Adrenal gland (tissue), 12 donors: Measurements from ENCODE around the gene CNTN3. TPM values are rescaled to one million over a fixed set of nuclear protein-coding genes. Genes with fewer than 3 reads are reported as not detected.

Experiments
- DNase-seq, 7 donors: peaks; one replicate each; pipeline ENCODE4 v3.0.0-alpha.2; 2019 to 2020
- H3K27ac ChIP-seq, 5 donors: fragments of 200-600 bp; sonication (generic) in 4 of 5; 1 replicate in 3 of 5; 2 replicates in 2 of 5; pipeline versions ENCODE4 v1.5.1 to v1.8.0; 2016 to 2020; ENCODE audit warnings: mild to moderate bottlenecking in 1 of 5
- H3K27me3 ChIP-seq: fragments of 200-600 bp; 2 replicates; pipeline ENCODE4 v1.8.0; 2021
- H3K36me3 ChIP-seq, 2 donors: fragments of 200-600 bp; replicated peaks in 1 of 2; 1 replicate in 1 of 2; 2 replicates in 1 of 2; pipeline versions ENCODE4 v1.5.1 to v1.8.0; 2018 to 2022
- H3K4me1 ChIP-seq, 2 donors: fragments of 200-600 bp; replicated peaks in 1 of 2; 1 replicate in 1 of 2; 2 replicates in 1 of 2; pipeline versions ENCODE4 v1.5.1 to v1.8.0; 2018 to 2021
- H3K4me3 ChIP-seq, 4 donors: fragments of 200-600 bp; sonication (generic) in 3 of 4; one replicate each; pipeline ENCODE4 v1.5.1; 2016 to 2018
- H3K9me3 ChIP-seq, 3 donors: fragments of 200-600 bp; sonication (generic) in 1 of 3; replicated peaks in 1 of 3; 1 replicate in 2 of 3; 2 replicates in 1 of 3; pipeline versions ENCODE4 v1.5.1 to v1.8.0; 2016 to 2021
- POLR2A ChIP-seq, 2 donors: fragments of 450-650 bp; IDR thresholded peaks; one replicate each; pipeline ENCODE4 v1.6.1; 2017; ENCODE audit warnings: antibody characterized with exemption in 2 of 2, mild to moderate bottlenecking in 2 of 2, moderate library complexity in 1 of 2
- WGBS, 4 donors: extraction: QIAGEN DNeasy Blood & Tissue Kit in 2 of 4; methylation state at CpG; one replicate each; pipeline versions ENCODE4 v1.1.5 to v1.1.7; 2013 to 2017; 5-methylcytosine and 5-hydroxymethylcytosine counted together
- intact Hi-C, 2 donors: fragments of 100-400 bp; cut with DNase I; formaldehyde crosslinking; loops; one replicate each; pipeline versions ENCODE4 v1.14.1 to v1.15.0; 2022 to 2023
- polyA plus RNA-seq, 3 donors: library from polyadenylated mRNA; stranded (reverse); fragments of 200-250 nt in 2 of 3; fragments of 350-450 nt in 1 of 3; fragmentation: Illumina TruSeq in 1 of 3; extraction: RNeasy Lipid Tissue Mini Kit (QIAGEN cat#74804) in 1 of 3; gene quantifications; one replicate each; pipeline ENCODE4 v1.2.3, GENCODE V29; 2013 to 2014
- total RNA-seq, 9 donors: library from RNA; depleted of rRNA in 4 of 9; stranded (reverse); fragments of >200 nt in 4 of 9; fragments of 120-200 nt in 1 of 9; fragmentation: NEBNext Ultra II Directional in 1 of 9; extraction: Animal tissue kit (Norgen Biotek cat#: 25700) in 1 of 9; gene quantifications; one replicate each; pipeline versions ENCODE4 v1.1.0 to v1.2.4, GENCODE V29; 2013 to 2023
- TF ChIP-seq, protein P1 (sequence below), 6 experiments: fragments of 450-650 bp in 4 of 6; fragments of 200-600 bp in 2 of 6; sonication (generic) in 1 of 6; IDR thresholded peaks; 1 replicate in 5 of 6; 2 replicates in 1 of 6; pipeline versions ENCODE4 v1.5.1 to v1.8.0; 2016 to 2021; ENCODE audit warnings: antibody characterized with exemption in 6 of 6, mild to moderate bottlenecking in 2 of 6, moderate library complexity in 1 of 6
- donor health status: healthy with polysubstance abuse.
- donor health status: Bipolar disorder and iron deficiency.
- donor health status: DM: yes; HTN: yes; CAD: no.
- donor health status: DM: no; HTN: no; CAD: no.
- donor health status: DM: no; HTN: no; CAD: no.
- donor health status: DM: yes; HTN: yes; CAD: no.

Gene CNTN3
- total and polyA plus RNA-seq, 12 donors: 0.09 to 6.3 (median 1.5) TPM; not detected in 1

DNA sequence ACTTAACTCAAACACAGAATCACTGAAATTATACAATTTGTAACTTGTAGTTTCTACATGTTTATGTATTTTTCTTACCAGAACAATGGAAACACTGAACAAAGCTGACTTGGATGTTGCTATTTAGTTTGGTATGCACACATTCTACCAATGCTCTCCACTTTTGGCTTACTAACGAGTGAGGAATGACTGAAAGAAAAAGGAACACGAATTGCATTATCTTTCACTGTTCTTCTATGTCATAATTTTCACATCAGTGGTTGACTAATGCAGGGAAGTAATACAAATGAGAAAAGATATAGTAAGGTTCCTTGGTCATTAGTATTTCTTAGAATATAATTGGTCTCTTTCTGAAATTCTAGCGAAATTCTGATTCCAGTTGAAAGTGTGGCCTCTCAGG lies 9.8 kb upstream of the CNTN3 start:
- intact Hi-C loops: no loop called here
- no peaks in the 10 kb centered on the region for H3K27me3 ChIP-seq
- H3K9me3 ChIP-seq: no peaks in the 10 kb centered on the region
- H3K4me3 ChIP-seq: no peak overlapping the region
- 59 to 72% (median 70%) methylated on average over 3 of the region's 3 CpGs for WGBS, 4 donors
- no peak overlapping the region for H3K27ac ChIP-seq
- H3K4me1 ChIP-seq: no peaks in the 10 kb centered on the region
- no peak for TF ChIP-seq POLR2A (IDR thresholded peaks at IDR 0.05)
- TF ChIP-seq, protein P1, sequence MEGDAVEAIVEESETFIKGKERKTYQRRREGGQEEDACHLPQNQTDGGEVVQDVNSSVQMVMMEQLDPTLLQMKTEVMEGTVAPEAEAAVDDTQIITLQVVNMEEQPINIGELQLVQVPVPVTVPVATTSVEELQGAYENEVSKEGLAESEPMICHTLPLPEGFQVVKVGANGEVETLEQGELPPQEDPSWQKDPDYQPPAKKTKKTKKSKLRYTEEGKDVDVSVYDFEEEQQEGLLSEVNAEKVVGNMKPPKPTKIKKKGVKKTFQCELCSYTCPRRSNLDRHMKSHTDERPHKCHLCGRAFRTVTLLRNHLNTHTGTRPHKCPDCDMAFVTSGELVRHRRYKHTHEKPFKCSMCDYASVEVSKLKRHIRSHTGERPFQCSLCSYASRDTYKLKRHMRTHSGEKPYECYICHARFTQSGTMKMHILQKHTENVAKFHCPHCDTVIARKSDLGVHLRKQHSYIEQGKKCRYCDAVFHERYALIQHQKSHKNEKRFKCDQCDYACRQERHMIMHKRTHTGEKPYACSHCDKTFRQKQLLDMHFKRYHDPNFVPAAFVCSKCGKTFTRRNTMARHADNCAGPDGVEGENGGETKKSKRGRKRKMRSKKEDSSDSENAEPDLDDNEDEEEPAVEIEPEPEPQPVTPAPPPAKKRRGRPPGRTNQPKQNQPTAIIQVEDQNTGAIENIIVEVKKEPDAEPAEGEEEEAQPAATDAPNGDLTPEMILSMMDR (IDR thresholded peaks at IDR 0.05): no peak
- H3K36me3 ChIP-seq: no peaks in the 10 kb centered on the region
- DNase-seq: no peak

DNA sequence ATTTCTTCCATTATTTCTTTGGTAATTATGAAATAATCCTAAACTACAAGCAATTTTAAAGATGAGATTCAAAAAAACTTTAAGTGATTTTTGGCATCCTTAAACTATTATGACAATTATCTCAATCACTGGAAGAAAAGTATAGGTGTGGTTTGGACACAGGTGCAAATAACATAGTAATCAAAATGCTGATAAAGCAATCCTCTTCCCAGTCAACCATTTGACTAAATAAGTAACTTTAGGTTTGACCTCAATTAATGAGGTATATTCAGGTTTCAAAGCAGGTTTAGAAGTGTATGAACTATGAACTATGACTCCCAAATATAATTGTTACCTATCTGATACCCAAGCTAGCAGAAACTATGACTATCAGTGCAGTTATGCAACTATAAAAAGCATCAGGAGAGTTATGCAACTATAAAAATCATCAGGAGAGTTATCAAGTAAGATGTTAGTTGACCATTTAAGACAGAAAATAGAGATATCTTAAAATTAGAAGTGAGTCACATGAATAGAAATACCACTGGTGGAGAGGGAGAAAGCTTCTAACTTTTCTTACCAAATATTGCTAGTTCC lies 8.9 kb upstream of the CNTN3 start:
- no peak for TF ChIP-seq POLR2A (IDR thresholded peaks at IDR 0.05)
- TF ChIP-seq, protein P1 (IDR thresholded peaks at IDR 0.05): no peak
- no peaks in the 10 kb centered on the region for H3K4me1 ChIP-seq
- no peaks in the 10 kb centered on the region for H3K27me3 ChIP-seq
- intact Hi-C loops: no loop called here
- no peak overlapping the region for H3K4me3 ChIP-seq
- H3K27ac ChIP-seq: no peak overlapping the region
- H3K36me3 ChIP-seq: no peaks in the 10 kb centered on the region
- H3K9me3 ChIP-seq: no peaks in the 10 kb centered on the region
- DNase-seq: no peak

DNA sequence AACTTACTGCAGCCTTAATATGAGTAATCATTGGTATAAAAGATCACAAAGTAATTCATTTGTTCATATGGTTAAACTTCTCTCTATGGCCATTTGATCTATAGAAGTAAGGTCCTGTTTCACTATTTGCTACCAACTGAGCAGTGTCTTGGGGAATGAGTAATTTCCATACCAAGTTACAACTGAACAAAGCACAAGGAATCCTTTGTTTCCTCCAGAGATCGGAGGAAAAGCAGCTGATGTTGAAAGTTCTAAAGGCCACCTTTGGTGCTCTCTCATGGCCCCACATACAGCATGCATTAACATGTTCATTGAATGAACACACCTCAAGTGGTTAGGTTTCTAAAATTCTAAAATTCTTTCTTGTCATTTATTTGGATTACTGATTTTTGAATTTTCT lies 7.1 kb upstream of the CNTN3 start:
- intact Hi-C loops: no loop called here
- Histone ChIP-seq H3K4me1 (no peaks in the 10 kb centered on the region), H3K27ac (no peak overlapping the region), H3K4me3 (no peak overlapping the region), H3K27me3 (no peaks in the 10 kb centered on the region), H3K36me3 (no peaks in the 10 kb centered on the region), H3K9me3 (no peaks in the 10 kb centered on the region)
- DNase-seq: no peak
- TF ChIP-seq POLR2A (IDR thresholded peaks at IDR 0.05): no peak
- TF ChIP-seq, protein P1 (IDR thresholded peaks at IDR 0.05): no peak
- 77 to 80% (median 78%) methylated on average over 1 of the region's 1 CpG for WGBS, 4 donors

DNA sequence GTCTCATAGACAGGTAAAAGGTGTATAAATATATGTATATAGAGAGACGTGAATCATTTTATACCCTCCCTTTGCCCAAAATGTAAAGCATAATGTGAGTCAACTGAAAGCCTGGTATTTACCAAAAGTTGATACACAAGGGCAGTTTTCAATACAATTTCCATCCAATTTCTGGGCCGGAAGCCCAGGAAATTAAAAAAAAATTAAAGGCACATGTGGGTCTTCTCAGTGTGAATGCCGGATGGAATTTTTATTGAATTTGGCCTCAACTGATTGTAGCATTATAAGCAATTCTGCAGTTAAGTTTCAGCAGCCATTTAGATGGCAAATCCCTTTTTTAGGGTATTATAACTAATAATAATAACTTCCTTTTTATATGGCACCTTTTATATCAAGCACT lies 3.3 kb upstream of the CNTN3 start:
- no peaks in the 10 kb centered on the region for H3K9me3 ChIP-seq
- H3K4me3 ChIP-seq: no peak overlapping the region
- 65 to 68% (median 66%) methylated on average over 3 of the region's 3 CpGs for WGBS, 4 donors
- H3K27me3 ChIP-seq: peaks cover 7% of the 10 kb centered on the region
- H3K27ac ChIP-seq: no peak overlapping the region
- TF ChIP-seq POLR2A (IDR thresholded peaks at IDR 0.05): no peak
- TF ChIP-seq, protein P1 (IDR thresholded peaks at IDR 0.05): no peak
- H3K36me3 ChIP-seq: no peaks in the 10 kb centered on the region
- no peaks in the 10 kb centered on the region for H3K4me1 ChIP-seq
- no peak for DNase-seq
- intact Hi-C loops: no loop called here
